Panc1 (cell line): Measurements from ENCODE around the gene MFAP3. TPM values are rescaled to one million over a fixed set of nuclear protein-coding genes. Genes with fewer than 3 reads are reported as not detected.

Experiments used
- ATAC-seq: fragments of 200-7000 bp; cut with Tn5 transposase; 2 replicates; pipeline ENCODE4 v1.9.1; 2020; ENCODE audit warnings: mild to moderate bottlenecking, moderate library complexity
- BruUV-seq: library from RNA; stranded (reverse); fragments of 400-500 nt; replicated peaks from 2 replicates; lab custom pipeline; 2021; lab: Mats Ljungman, UMichigan
- CTCF ChIA-PET: fragments of 300-600 bp; sonication (Branson Sonifier 250); formaldehyde crosslinking; loops from one replicate; lab custom pipeline; 2022; ENCODE audit warnings: antibody characterized with exemption; lab: Charles Lee
- POLR2A ChIA-PET: fragments of 300-600 bp; sonication (Branson Sonifier 250); formaldehyde crosslinking; loops from one replicate; lab custom pipeline; 2022; ENCODE audit warnings: antibody characterized with exemption; lab: Charles Lee
- DNase-seq: peaks from one replicate; pipeline ENCODE4 v3.0.0-alpha.2; 2010; ENCODE audit warnings: low read depth, low spot score
- H3K27ac ChIP-seq: 2 replicates; pipeline ENCODE4 v1.5.1; 2011; ENCODE audit warnings: mild to moderate bottlenecking, low read length, inconsistent platforms
- H3K27me3 ChIP-seq: fragments of 200-500 bp; sonication (Bioruptor generic); 2 replicates; pipeline ENCODE4 v1.6.0; 2014; ENCODE audit warnings: low read length, inconsistent platforms; ENCODE audit not compliant: control insufficient read depth, insufficient read depth
- H3K36me3 ChIP-seq: fragments of 200-500 bp; sonication (Bioruptor generic); 2 replicates; pipeline ENCODE4 v1.5.1; 2014; ENCODE audit warnings: inconsistent platforms, mild to moderate bottlenecking, low read length, moderate library complexity; ENCODE audit not compliant: control insufficient read depth, insufficient read depth
- H3K4me1 ChIP-seq: 2 replicates; pipeline ENCODE4 v1.5.1; 2011; ENCODE audit warnings: inconsistent platforms, mild to moderate bottlenecking, low read length, moderate library complexity; ENCODE audit not compliant: control insufficient read depth, insufficient read depth
- H3K4me3 ChIP-seq, 2 experiments: 2 replicates each; pipeline ENCODE4 v1.5.1; 2011 to 2012; ENCODE audit warnings: low read depth in 2 of 2, low read length in 2 of 2, mild to moderate bottlenecking in 2 of 2, inconsistent platforms in 1 of 2, moderate library complexity in 1 of 2
- H3K9me3 ChIP-seq: fragments of 200-500 bp; sonication (Bioruptor generic); 2 replicates; pipeline ENCODE4 v1.5.1; 2014; ENCODE audit warnings: low read depth, mild to moderate bottlenecking, inconsistent platforms, low read length, moderate library complexity; ENCODE audit not compliant: control insufficient read depth, insufficient read depth
- CTCF ChIP-seq: fragments of 450-650 bp; IDR thresholded peaks from 2 replicates; pipeline ENCODE4 v1.5.1; 2017; ENCODE audit warnings: mild to moderate bottlenecking
- POLR2AphosphoS5 ChIP-seq: IDR thresholded peaks from 2 replicates; pipeline ENCODE4 v1.6.1; 2012; ENCODE audit warnings: mild to moderate bottlenecking, low read depth, low read length, moderate library complexity
- REST ChIP-seq, 2 experiments: IDR thresholded peaks; 2 replicates each; pipeline ENCODE4 v1.6.1; 2011 to 2012; ENCODE audit warnings: low read depth in 2 of 2, control low read depth in 1 of 2, low read length in 1 of 2, mild to moderate bottlenecking in 1 of 2, moderate library complexity in 1 of 2; ENCODE audit not compliant: insufficient read depth in 1 of 2
- SIN3A ChIP-seq: IDR thresholded peaks from 2 replicates; pipeline ENCODE4 v1.6.1; 2012; ENCODE audit warnings: low read depth, mild to moderate bottlenecking, low read length, moderate library complexity, borderline replicate concordance; ENCODE audit not compliant: insufficient read depth
- TCF7L2 ChIP-seq: IDR thresholded peaks from 2 replicates; pipeline ENCODE4 v1.6.1; 2011; ENCODE audit warnings: mild to moderate bottlenecking, low read depth, low read length, inconsistent platforms
- in situ Hi-C: cut with HindIII; loops from 2 replicates; pipeline ENCODE4 v1.10.0; 2016; ENCODE audit warnings: low sequenced_read_pairs, low pct_unique_long_range_greater_than_20kb
- intact Hi-C: fragments of 100-400 bp; cut with micrococcal nuclease; formaldehyde crosslinking; loops from one replicate; pipeline ENCODE4 v1.10.0; 2022; ENCODE audit not compliant: unreplicated experiment
- total RNA-seq: library from RNA; stranded (reverse); gene quantifications from one replicate; pipeline ENCODE4 v1.2.1, GENCODE V29; 2021; ENCODE audit not compliant: unreplicated experiment

MFAP3 gene
- total RNA-seq, 1 experiment from 2014 or later: 24.2 TPM

GRCh38 chr5:154101184-154101583, 62.4 kb downstream of the MFAP3 start:
- Histone ChIP-seq H3K4me1 (no peaks in the 10 kb centered on the region), H3K36me3 (no peaks in the 10 kb centered on the region), H3K9me3 (no peaks in the 10 kb centered on the region), H3K27me3 (no peaks in the 10 kb centered on the region), H3K4me3 (no peak overlapping the region), H3K27ac (no peak overlapping the region)
- ChIA-PET CTCF (no interaction called here), POLR2A (interaction anchor here (0.7 kb wide), 1 partner anchor 684 kb away, joined by 4 read pairs; no protein-coding TSS in a partner anchor)
- no TSS peak for BruUV-seq
- DNase-seq: no peak
- in situ Hi-C loops (no loop called here), intact Hi-C loops (no loop called here)
- no peak for ATAC-seq
- TF ChIP-seq SIN3A (no peak), REST (IDR thresholded peaks at IDR 0.05; ENCODE audit: insufficient read depth in 1 of 2, low read depth in 2 of 2, low read length in 1 of 2) (no peak), CTCF (no peak), TCF7L2 (no peak), POLR2AphosphoS5 (no peak)

GRCh38 chr5:154103233-154103632, 64.5 kb downstream of the MFAP3 start:
- TF ChIP-seq TCF7L2: no peak
- TF ChIP-seq REST (IDR thresholded peaks at IDR 0.05; ENCODE audit: insufficient read depth in 1 of 2, low read depth in 2 of 2, low read length in 1 of 2): no peak
- no peak for TF ChIP-seq CTCF
- no peak for TF ChIP-seq SIN3A
- no peak for TF ChIP-seq POLR2AphosphoS5
- no peaks in the 10 kb centered on the region for H3K9me3 ChIP-seq
- H3K4me1 ChIP-seq: no peaks in the 10 kb centered on the region
- no peak overlapping the region for H3K4me3 ChIP-seq
- no peak for ATAC-seq
- H3K27me3 ChIP-seq: no peaks in the 10 kb centered on the region
- no TSS peak for BruUV-seq
- CTCF ChIA-PET: no interaction called here
- POLR2A ChIA-PET: no interaction called here
- intact Hi-C loops: no loop called here
- DNase-seq: no peak
- in situ Hi-C loops: no loop called here
- no peak overlapping the region for H3K27ac ChIP-seq
- H3K36me3 ChIP-seq: no peaks in the 10 kb centered on the region
